Measurements from ENCODE around the gene WDR90. TPM values are rescaled to one million over a fixed set of nuclear protein-coding genes. Genes with fewer than 3 reads are reported as not detected.
A peak's percentile ranks its signal among the peaks of the same experiment; 100 is the strongest.

Gene WDR90
- total and polyA plus RNA-seq, 2 of the 13 experiments (the other 11 are each of a cell fraction or from before 2014, with no cell fraction given), result 14.9 to 28.9 TPM

- TF ChIP-seq, protein P1, sequence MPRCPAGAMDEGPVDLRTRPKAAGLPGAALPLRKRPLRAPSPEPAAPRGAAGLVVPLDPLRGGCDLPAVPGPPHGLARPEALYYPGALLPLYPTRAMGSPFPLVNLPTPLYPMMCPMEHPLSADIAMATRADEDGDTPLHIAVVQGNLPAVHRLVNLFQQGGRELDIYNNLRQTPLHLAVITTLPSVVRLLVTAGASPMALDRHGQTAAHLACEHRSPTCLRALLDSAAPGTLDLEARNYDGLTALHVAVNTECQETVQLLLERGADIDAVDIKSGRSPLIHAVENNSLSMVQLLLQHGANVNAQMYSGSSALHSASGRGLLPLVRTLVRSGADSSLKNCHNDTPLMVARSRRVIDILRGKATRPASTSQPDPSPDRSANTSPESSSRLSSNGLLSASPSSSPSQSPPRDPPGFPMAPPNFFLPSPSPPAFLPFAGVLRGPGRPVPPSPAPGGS (CRISPR knock-in tag; IDR thresholded peaks at IDR 0.05), result 0 out of 2 replicates have a peak, but pooled peaks have one; percentile 2
- peak; percentile 20; the same call in 1 of the 2 replicates for TF ChIP-seq THAP11 (CRISPR knock-in tag; IDR thresholded peaks at IDR 0.05)
- peak; percentile 55; the same call in 1 of the 2 replicates for TF ChIP-seq HOXA3 (CRISPR knock-in tag; IDR thresholded peaks at IDR 0.05)
- TF ChIP-seq FOXO1 (CRISPR knock-in tag; IDR thresholded peaks at IDR 0.05), result peak; percentile 40; the same call in 1 of the 2 replicates
- peak; percentile 92; the same call in 1 of the 2 replicates for TF ChIP-seq CENPT (CRISPR knock-in tag; IDR thresholded peaks at IDR 0.05; ENCODE audit: low read depth)
- TF ChIP-seq ZNF788 (CRISPR knock-in tag; IDR thresholded peaks at IDR 0.05; ENCODE audit: borderline replicate concordance), result peak; percentile 86
- peak; percentile 92 for TF ChIP-seq ZNF142 (CRISPR knock-in tag; IDR thresholded peaks at IDR 0.05)
- no peak for TF ChIP-seq ZNF232 (CRISPR knock-in tag; IDR thresholded peaks at IDR 0.05; ENCODE audit: borderline replicate concordance)
- peak; percentile 64 for TF ChIP-seq ZNF350 (CRISPR knock-in tag; IDR thresholded peaks at IDR 0.05; ENCODE audit: borderline replicate concordance, low read depth)
- peak; percentile 24; the same call in 1 of the 2 replicates for TF ChIP-seq FOXA3 (CRISPR knock-in tag; IDR thresholded peaks at IDR 0.05)
- TF ChIP-seq, protein P2, sequence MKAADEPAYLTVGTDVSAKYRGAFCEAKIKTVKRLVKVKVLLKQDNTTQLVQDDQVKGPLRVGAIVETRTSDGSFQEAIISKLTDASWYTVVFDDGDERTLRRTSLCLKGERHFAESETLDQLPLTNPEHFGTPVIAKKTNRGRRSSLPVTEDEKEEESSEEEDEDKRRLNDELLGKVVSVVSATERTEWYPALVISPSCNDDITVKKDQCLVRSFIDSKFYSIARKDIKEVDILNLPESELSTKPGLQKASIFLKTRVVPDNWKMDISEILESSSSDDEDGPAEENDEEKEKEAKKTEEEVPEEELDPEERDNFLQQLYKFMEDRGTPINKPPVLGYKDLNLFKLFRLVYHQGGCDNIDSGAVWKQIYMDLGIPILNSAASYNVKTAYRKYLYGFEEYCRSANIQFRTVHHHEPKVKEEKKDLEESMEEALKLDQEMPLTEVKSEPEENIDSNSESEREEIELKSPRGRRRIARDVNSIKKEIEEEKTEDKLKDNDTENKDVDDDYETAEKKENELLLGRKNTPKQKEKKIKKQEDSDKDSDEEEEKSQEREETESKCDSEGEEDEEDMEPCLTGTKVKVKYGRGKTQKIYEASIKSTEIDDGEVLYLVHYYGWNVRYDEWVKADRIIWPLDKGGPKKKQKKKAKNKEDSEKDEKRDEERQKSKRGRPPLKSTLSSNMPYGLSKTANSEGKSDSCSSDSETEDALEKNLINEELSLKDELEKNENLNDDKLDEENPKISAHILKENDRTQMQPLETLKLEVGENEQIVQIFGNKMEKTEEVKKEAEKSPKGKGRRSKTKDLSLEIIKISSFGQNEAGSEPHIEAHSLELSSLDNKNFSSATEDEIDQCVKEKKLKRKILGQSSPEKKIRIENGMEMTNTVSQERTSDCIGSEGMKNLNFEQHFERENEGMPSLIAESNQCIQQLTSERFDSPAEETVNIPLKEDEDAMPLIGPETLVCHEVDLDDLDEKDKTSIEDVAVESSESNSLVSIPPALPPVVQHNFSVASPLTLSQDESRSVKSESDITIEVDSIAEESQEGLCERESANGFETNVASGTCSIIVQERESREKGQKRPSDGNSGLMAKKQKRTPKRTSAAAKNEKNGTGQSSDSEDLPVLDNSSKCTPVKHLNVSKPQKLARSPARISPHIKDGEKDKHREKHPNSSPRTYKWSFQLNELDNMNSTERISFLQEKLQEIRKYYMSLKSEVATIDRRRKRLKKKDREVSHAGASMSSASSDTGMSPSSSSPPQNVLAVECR (CRISPR knock-in tag; IDR thresholded peaks at IDR 0.05; ENCODE audit: borderline replicate concordance), result peak; percentile 67; the same call in 1 of the 2 replicates
- TF ChIP-seq, protein P3, sequence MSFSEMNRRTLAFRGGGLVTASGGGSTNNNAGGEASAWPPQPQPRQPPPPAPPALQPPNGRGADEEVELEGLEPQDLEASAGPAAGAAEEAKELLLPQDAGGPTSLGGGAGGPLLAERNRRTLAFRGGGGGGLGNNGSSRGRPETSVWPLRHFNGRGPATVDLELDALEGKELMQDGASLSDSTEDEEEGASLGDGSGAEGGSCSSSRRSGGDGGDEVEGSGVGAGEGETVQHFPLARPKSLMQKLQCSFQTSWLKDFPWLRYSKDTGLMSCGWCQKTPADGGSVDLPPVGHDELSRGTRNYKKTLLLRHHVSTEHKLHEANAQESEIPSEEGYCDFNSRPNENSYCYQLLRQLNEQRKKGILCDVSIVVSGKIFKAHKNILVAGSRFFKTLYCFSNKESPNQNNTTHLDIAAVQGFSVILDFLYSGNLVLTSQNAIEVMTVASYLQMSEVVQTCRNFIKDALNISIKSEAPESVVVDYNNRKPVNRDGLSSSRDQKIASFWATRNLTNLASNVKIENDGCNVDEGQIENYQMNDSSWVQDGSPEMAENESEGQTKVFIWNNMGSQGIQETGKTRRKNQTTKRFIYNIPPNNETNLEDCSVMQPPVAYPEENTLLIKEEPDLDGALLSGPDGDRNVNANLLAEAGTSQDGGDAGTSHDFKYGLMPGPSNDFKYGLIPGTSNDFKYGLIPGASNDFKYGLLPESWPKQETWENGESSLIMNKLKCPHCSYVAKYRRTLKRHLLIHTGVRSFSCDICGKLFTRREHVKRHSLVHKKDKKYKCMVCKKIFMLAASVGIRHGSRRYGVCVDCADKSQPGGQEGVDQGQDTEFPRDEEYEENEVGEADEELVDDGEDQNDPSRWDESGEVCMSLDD (CRISPR knock-in tag; IDR thresholded peaks at IDR 0.05; ENCODE audit: borderline replicate concordance), result no peak
- TF ChIP-seq ZNF768 (CRISPR knock-in tag; IDR thresholded peaks at IDR 0.05), result peak; percentile 77; the same call in 1 of the 2 replicates
Observed at GRCh38 chr16:695355-696089, 46.4 kb downstream of the WDR90 start (continued).
